RWPE2 (cell line): ENCODE measurements around the gene LRRC7.

ENCODE experiments used
- ATAC-seq: fragments of 200-7000 bp; cut with Tn5 transposase; 3 replicates; pipeline ENCODE4 v1.9.1; 2021; ENCODE audit warnings: low read depth
- DNase-seq: peaks from one replicate; pipeline ENCODE4 v3.0.0-alpha.2; 2020; ENCODE audit warnings: low spot score
- H3K27ac ChIP-seq: fragments of 450-650 bp; 2 replicates; pipeline ENCODE4 v1.5.1; 2017; ENCODE audit warnings: mild to moderate bottlenecking; ENCODE audit not compliant: poor library complexity, severe bottlenecking
- H3K27me3 ChIP-seq: fragments of 250-450 bp; sonication (Bioruptor Pico); 2 replicates; pipeline ENCODE4 v1.5.1; 2021; ENCODE audit warnings: mild to moderate bottlenecking, moderate library complexity; ENCODE audit not compliant: insufficient read depth, poor library complexity, severe bottlenecking
- H3K36me3 ChIP-seq: fragments of 250-450 bp; sonication (Bioruptor Pico); 2 replicates; pipeline ENCODE4 v1.5.1; 2020; ENCODE audit warnings: low read depth, mild to moderate bottlenecking, moderate library complexity
- H3K4me1 ChIP-seq: fragments of 250-450 bp; sonication (Bioruptor Pico); 2 replicates; pipeline ENCODE4 v1.5.1; 2021; ENCODE audit warnings: mild to moderate bottlenecking, moderate library complexity; ENCODE audit not compliant: insufficient read depth, poor library complexity, severe bottlenecking
- H3K4me3 ChIP-seq: fragments of 250-450 bp; sonication (Bioruptor Pico); 2 replicates; pipeline ENCODE4 v1.5.1; 2021; ENCODE audit warnings: mild to moderate bottlenecking, moderate library complexity; ENCODE audit not compliant: severe bottlenecking
- H3K9me3 ChIP-seq: fragments of 250-450 bp; sonication (Bioruptor Pico); 2 replicates; pipeline ENCODE4 v1.5.1; 2021; ENCODE audit warnings: mild to moderate bottlenecking, moderate library complexity; ENCODE audit not compliant: severe bottlenecking
- CTCF ChIP-seq: fragments of 450-650 bp; IDR thresholded peaks from one replicate; pipeline ENCODE4 v1.5.1; 2017; ENCODE audit warnings: mild to moderate bottlenecking, moderate library complexity; ENCODE audit not compliant: poor library complexity, severe bottlenecking

Gene LRRC7

GRCh38 chr1:70171512-70171911 lies 603.8 kb downstream of the LRRC7 start:
- H3K27ac ChIP-seq: no peak overlapping the region
- TF ChIP-seq CTCF: no peak
- H3K27me3 ChIP-seq: no peaks in the 10 kb centered on the region
- no peak overlapping the region for H3K4me3 ChIP-seq
- peaks cover 24% of the 10 kb centered on the region for H3K36me3 ChIP-seq
- ATAC-seq (no peak), DNase-seq (no peak)
- H3K9me3 ChIP-seq: no peaks in the 10 kb centered on the region
- H3K4me1 ChIP-seq: no peaks in the 10 kb centered on the region
